IPS-18c (cell line): Measurements from ENCODE around the gene NRXN2.
"Not testable (repeated sequence)": the region's sequence is repeated elsewhere in the genome, so short reads cannot be mapped to it uniquely, and the experiment has no call there.

ENCODE experiments used
- H3K4me3 ChIP-seq: 2 replicates; pipeline ENCODE4 v1.7.0; 2013; ENCODE audit warnings: low read depth, mild to moderate bottlenecking, low read length, moderate library complexity; ENCODE audit not compliant: insufficient read depth
- H3K9me3 ChIP-seq: one replicate; pipeline ENCODE4 v1.6.1; 2013; ENCODE audit warnings: mild to moderate bottlenecking, low read length, moderate library complexity; ENCODE audit not compliant: control insufficient read depth, insufficient read depth

NRXN2 gene

DNA sequence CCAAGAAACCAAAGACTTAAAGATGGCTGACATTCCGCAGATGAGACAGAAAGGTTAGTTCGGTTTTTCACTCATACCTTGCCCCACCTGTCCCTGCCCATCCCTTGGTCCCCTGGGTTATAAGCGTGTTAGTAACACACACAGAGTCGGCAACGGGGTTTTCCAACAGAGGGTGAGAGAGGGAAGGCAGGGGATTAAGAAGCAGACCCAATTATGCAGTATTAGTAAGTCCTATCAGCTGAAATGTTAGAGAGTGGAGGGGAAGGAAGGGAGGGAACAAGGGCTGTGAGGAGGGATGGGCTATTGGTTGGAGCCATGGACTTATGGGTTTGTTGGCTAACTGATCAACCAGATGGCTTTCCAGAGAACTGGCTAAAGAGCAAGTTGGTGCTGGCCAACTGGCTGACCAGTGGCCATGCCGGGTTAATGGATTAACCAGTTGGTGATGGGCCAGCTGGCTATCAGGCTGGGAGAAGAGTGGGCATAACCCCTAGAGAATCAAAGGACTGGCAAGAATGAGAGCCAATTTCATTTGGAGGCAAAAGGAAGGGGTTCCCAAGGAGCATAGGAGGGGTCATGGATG lies 45.5 kb downstream of the NRXN2 start:
- H3K4me3 ChIP-seq, result no peak overlapping the region
- no peaks in the 10 kb centered on the region for H3K9me3 ChIP-seq

DNA sequence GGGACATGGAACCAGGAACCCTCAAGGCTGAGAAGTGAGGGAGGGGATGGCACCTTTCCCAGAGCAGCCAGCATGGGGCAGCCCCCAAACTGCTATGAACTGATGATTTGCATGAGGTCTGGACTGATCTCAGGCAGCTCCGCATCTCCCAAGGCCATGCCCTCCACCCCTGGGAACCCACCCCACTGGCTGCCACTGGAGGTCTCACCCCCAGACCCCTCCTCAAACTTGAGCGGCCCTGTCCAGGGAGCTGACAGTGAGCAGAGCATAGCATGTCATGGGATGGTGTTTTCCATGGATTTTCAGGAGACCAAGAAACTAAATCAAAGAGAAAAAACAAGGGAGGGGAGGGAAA lies 46.8 kb downstream of the NRXN2 start:
- H3K9me3 ChIP-seq, result no peaks in the 10 kb centered on the region
- no peak overlapping the region for H3K4me3 ChIP-seq

DNA sequence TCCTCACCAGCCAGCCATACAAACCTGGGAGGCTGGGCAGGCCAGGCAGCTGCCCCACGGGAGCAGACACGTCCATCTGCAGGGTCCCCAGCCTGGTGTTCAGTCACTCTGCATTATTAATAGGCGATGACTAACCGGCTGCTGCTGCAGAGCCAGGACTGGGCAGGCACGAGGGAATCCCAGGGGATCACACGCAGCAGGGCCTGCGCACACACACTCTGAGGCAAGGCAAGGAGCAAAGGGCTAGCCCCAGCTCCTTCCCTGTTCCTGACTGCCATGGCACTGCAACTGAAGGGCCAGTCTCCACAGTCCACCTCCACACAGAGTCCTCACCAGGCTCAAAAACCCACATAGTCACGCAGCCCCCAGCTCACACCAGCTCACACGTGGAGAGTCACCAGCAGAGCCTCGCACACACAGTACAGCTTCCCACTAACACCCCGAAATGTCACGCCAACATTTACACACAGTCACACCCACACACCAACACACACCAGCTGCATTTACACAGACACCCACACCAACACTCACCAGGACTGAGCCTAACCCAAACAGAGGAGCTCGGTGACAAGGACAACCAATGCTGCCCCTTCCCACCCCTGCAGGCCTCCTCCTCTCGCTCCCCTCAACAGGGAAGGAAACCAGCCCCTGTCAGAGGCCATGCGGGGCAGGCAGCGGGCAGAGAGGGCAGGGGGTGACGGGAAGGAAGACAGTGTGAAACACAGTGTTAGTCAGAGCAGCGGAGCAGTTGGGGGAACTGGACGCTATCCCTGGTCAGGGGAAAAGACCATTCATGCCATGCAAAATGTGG lies 47.3 kb downstream of the NRXN2 start:
- Histone ChIP-seq H3K4me3 (no peak overlapping the region), H3K9me3 (no peaks in the 10 kb centered on the region)

DNA sequence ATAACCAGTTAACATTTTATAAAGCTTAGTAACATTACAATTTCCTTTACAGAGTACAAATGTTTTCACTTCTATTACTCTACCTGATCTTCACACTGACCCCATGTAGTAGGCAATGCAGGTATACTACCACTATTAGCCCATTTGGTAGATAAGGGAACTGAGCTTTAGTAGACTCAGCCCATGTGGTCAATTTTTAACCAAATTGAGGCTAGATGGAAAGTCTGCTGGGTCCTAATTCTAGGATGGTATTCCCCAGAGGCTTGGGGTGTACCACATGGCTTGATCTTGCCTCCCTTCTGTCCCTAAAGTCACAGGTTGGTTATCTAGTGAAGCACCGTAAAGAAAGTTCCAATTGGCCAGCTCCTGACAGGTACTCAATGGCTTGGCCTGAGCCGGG lies 48.2 kb downstream of the NRXN2 start:
- H3K9me3 ChIP-seq, result no peaks in the 10 kb centered on the region
- H3K4me3 ChIP-seq, result no peak overlapping the region

DNA sequence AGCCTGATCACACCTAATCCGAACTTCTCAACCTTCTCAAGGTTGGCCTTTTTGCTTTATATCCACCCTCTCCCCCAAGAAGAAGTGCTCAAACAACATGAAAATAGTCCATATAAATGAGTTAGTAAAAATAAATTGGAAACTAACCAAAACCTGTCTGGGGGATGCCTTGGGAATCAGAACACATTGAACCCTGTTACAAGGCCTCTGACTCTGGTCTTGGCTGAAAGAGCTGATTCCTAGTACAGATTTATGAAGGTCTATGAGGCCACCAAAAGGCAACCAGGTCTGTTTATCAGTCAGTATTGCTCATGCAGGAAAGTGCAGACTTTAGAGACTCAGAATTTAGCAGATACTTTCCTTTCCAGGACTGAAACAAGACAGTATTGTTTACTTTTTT lies 49.7 kb downstream of the NRXN2 start:
- Histone ChIP-seq H3K9me3 (no peaks in the 10 kb centered on the region), H3K4me3 (no peak overlapping the region)

DNA sequence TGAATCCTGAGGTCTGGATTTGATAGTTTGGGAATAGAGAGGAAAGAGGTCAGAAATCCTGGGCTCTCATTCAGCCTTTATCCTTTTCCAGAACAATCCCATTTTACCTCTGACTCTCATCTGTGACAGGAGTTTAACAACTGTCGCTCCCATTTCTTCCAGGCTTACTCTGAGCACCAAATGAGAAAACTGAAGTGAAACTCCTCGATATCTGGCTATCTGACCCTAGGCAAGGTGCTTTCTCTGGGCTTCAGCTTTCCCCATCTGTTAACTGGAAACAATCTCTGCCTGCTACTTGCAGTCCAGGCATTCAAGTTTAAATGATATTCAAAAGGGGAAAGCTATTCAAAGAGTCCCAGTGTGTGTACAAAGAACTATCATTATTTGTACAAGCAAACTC lies 50.1 kb downstream of the NRXN2 start:
- Histone ChIP-seq H3K4me3 (no peak overlapping the region), H3K9me3 (no peaks in the 10 kb centered on the region)

DNA sequence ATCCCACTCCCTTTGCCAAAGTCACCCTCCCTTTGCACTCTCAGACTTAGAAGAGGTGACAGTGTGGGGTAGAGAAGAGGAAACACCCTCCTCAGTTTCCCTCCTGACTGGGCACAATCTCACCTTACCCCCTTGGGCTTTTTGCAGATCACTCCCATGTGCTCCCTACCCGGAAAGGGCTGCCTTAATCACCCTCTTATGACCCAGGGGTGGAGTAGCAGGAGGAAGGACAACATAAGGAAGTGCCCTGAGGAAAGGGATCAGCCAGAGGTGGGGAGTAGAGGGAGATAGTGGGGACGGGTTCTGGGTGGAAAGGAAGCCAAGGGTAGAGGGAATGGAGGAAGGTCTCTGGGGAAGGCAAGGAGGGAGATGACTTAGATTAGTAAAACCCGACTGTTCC lies 52.0 kb downstream of the NRXN2 start:
- Histone ChIP-seq H3K9me3 (peaks cover 2% of the 10 kb centered on the region), H3K4me3 (no peak overlapping the region)

DNA sequence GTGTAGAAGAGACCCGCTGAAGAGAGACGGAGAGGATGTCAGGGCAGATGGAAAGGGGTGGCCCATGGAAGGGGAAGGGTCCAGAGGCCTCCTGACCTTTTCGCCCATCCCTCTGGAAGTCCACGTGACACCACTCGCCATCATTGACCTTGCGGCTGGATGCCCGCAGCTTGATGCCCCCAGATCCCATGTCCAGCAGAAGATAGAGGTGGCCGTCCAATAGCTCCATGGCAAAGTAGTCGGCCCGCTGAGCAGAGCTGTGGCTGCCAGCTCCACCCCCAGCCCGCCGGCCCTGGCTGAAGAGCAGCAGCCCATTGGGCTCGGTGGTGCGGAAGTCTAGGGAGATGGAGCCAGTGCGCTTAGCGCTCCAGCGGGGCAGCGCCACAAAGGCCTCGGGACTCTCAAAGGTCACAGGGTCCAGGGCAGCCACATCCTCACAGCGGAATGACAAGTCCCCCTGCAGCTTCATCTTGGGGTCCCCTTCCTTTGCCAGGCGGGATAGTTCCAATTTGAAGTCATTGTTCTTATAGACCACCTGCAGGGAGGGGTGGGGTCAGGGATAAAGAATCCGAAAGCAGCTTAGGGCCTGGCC lies 55.7 kb downstream of the NRXN2 start:
- Histone ChIP-seq H3K4me3 (no peak overlapping the region), H3K9me3 (peaks cover 2% of the 10 kb centered on the region)

DNA sequence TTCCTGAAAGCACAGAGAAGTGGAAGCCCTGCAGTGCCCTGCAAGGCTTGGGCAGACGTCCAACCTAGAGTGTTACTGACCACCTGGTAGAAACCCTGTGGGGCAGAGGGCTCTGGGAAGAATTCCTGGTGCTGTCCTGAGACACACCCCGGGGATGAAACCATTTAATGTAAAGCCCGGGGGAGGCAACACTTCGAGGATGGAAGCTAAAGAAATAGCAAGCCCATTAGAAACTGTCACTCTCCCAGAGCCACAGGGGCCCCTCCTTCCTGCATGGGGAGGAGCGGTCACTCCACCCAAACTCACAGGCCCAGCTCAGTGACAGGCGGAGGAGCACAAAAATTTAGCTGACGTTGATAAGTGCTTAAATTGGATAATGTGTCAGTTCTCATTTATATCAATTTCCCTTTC lies 57.6 kb downstream of the NRXN2 start:
- H3K9me3 ChIP-seq, result peaks cover 2% of the 10 kb centered on the region
- H3K4me3 ChIP-seq, result no peak overlapping the region

DNA sequence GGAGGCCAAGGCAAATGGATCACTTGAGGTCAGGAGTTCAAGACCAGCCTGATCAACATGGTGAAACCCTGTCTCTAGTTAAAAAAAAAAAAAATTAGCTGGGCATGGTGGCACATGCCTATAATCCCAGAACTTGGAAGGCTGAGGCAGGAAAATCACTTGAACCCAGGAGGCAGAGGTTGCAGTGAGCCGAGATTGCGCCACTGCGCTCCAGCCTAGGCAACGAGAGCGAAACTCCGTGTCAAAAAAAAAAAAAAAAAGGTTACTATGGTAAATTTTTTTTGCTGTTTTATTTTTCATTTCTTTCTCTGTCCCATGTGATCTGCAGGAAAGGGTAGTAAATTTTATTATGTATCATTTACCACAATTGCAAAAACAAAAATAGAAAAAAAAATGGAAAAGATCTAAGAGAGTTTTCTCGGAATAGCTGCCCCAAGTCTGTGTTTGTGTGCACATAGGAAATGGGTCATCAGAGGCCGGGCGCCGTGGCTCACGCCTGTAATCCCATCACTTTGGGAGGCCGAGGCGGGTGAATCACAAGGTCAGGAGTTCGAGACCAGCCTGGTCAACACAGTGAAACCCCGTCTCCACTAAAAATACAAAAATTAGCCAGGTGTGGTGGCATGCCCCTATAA lies 58.6 kb downstream of the NRXN2 start:
- not testable (repeated sequence) for H3K4me3 ChIP-seq, H3K9me3 ChIP-seq

DNA sequence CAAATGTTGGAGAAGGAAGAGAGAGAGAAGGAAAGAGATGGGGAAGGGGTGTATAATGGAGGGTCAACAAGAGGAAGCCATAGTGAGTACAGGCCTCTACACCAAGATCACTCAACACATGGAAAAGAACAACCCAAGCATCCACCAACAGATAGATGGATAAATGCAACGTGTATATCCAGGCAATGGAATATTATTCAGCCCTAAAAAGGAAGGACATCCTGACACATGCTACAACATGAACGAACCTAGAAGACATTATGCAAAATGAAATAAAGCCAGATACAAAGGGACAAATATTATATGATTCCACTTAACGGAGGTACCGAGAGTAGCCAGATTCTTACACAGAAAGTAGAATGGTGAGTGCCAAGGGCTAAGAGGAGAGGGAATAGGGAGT lies 59.3 kb downstream of the NRXN2 start:
- H3K4me3 ChIP-seq, result no peak overlapping the region

DNA sequence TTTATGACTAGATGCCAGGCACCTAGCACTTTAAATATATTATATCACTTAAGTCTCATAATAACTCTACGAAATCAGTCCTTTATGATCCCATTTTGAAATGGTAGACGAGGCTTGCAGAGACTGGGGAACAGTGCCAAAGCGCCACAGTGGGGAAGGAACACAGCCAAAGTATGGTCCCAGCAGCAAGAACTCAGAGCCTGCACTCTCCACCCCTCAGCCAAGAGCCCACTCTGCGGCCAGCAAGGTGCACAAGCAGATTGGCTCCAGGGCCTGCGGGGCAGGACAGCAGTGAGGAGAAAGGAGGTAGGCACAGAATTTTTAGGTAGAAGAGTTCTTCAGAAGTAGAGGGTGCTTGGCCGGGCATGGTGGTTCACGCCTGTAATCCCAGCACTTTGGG lies 61.4 kb downstream of the NRXN2 start:
- no peak overlapping the region for H3K4me3 ChIP-seq
- H3K9me3 ChIP-seq, result no peaks in the 10 kb centered on the region

More for the DNA sequence above, 59.3 kb downstream of the NRXN2 start:
- H3K9me3 ChIP-seq, result peaks cover 2% of the 10 kb centered on the region

DNA sequence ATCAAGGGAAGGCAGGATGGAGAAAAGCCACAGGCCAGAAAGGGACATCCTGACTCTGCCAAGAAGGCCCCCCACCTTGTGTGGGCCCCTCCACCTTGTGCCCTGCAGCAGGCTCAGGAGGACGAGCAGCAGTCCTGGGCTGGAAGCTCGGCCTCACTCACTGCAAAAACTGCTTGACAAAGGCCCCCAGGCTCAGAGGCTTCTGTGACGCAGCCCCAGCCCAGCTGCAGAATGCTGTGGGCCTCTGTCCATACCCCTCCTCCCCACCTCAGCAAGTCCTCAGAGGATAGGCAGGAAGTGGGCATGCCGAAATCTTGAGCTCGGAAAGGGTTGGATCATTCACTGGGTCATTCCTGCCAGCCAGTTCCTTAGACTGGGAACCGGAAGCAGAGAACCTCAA lies 61.9 kb downstream of the NRXN2 start:
- H3K4me3 ChIP-seq, result no peak overlapping the region
- no peaks in the 10 kb centered on the region for H3K9me3 ChIP-seq

DNA sequence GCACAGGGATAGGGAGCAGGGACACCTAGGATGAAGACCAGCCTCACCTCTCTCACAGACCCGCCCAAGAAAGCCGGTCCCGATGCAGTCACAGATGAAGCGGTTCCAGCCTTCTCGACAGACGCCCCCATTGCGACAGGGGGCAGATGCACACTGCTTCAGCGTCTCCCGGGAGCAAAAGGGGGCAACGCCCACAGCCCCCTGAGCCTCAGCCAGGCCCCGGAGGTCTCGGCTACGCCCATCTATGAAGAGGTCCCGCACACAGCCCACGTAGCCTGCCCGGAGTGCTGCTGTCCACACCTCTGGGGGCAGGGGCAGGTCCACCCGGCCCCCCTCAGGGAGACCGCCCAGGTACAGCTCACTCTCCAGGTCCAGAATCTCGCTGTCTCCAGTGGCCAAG lies 62.3 kb downstream of the NRXN2 start:
- no peaks in the 10 kb centered on the region for H3K9me3 ChIP-seq
- H3K4me3 ChIP-seq, result no peak overlapping the region

DNA sequence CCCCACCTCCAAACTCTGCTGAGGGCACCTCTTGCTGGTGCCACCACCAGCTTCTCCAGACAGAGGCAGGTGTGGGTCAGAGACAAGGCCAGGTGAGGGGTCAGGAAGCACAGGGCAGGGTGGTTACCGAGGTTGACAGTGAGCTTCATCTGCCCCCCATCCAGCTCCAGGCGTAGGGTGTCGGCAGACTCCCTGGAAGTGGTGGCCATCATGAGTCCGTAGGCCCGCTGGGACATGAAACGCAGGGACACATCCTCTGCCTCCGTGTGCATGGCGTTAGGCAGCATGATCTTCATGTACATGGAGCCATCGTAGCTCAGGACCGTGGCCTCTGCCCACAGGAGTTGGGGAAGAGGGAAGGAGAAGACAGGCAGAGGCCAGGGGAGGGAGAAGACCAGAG lies 62.8 kb downstream of the NRXN2 start:
- no peak overlapping the region for H3K4me3 ChIP-seq
- H3K9me3 ChIP-seq, result no peaks in the 10 kb centered on the region

DNA sequence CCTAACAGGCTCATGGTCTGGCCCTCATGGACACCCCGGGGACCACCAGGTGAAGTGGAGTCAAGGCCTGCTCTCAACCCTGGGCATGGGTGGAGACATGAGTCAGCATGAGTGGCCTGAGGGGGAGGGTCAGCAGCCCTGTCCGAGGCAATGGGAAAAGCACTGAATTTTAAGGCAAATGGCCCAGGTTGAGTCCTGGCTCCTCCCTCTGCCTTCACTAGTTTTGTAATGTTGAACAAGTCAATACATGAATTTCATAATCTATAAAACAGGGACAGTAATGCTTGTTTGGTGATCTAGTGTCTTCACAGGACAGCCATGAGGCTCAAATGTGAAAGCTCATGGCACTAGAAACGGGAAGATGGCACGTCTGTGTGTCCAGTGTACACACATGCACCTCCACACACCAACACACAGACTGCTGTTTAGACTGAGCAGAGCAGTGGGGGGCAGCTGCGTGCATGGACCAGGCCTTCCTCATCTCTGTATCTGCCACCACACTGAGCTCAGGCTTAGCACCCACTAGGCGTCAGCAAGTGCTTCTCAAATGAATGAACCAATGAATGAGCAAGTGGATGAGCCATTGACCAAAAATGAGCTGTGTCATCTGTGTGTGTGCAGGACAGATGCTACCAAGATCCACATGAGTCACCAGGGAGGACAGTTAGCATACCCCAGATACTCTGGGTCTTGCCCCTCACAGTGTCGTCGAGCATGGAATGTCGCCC lies 63.4 kb downstream of the NRXN2 start:
- H3K9me3 ChIP-seq, result no peaks in the 10 kb centered on the region
- H3K4me3 ChIP-seq, result no peak overlapping the region

DNA sequence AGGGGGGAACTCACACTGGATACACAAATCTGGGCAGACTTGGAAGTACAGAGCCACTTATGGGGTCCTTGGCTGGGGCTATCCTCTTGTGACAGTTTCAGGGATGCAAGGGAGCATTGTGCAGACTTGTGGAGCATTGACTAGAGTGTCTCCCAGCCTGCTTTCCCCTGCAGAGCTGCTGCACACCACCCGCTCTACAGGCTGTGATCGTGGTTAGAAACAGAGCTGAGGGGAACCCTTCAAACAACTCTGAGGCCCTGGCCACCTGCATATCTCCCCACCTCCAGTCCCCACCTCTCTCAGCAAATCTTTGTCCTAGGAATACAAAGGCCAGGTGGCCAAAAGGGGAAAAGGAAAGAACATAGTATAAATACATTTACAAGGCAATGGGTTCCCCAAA lies 64.7 kb downstream of the NRXN2 start:
- H3K9me3 ChIP-seq, result no peaks in the 10 kb centered on the region
- H3K4me3 ChIP-seq, result no peak overlapping the region

DNA sequence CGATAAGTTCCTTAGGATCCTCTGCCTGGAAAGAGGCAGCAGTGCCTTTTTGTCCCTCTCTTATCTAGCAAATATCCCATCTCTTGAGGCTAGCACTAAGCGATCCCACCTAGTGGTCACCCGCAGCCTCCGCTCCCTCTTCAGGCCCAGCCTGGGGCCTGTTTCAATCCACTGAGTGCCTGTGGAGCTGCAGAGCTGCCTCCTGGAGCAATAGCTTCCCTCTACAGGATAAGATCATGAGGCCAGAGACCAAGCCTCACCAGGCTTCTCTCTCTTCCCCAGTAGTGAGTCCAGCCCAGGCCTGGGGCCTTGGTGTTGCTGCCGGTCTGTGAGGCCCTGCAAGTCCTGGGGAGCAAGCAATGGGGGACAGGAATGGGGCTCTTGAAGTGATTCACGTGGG lies 66.1 kb downstream of the NRXN2 start:
- no peak overlapping the region for H3K4me3 ChIP-seq

More for the DNA sequence above, 66.1 kb downstream of the NRXN2 start:
- no peaks in the 10 kb centered on the region for H3K9me3 ChIP-seq
